NCI-H2107 treated with DMSO at 0.1 percent for 48 hours (cell line): ENCODE measurements around the gene OR7C1.
"Not testable (repeated sequence)": the region's sequence is repeated elsewhere in the genome, so short reads cannot be mapped to it uniquely, and the experiment has no call there.

Experiments used
- DNase-seq: peaks from one replicate; lab custom pipeline; 2025; ENCODE audit not compliant: unreplicated experiment; lab: John Stamatoyannopoulos, UW

OR7C1 gene

DNA sequence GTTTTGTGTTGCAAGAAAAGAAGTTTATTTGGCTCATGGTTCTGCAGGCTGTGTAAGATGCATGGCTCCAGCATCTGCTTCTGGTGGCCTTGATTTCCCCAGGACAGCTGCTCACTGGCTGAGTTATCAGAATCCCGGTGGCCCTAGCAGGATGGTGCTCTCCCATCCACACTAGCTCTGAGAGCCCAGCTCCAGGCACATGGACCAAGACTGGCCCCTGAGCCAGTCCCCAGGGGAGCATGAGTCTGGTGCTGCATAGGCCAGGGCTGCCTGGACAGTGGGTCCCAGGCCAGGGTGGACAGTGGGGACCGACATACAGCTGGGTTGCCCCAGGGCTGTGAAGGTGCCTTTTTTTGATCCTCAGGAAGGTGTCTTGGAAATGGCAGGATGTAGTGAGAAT, 67.0 kb downstream of the OR7C1 start:
- DNase-seq, result no peak

DNA sequence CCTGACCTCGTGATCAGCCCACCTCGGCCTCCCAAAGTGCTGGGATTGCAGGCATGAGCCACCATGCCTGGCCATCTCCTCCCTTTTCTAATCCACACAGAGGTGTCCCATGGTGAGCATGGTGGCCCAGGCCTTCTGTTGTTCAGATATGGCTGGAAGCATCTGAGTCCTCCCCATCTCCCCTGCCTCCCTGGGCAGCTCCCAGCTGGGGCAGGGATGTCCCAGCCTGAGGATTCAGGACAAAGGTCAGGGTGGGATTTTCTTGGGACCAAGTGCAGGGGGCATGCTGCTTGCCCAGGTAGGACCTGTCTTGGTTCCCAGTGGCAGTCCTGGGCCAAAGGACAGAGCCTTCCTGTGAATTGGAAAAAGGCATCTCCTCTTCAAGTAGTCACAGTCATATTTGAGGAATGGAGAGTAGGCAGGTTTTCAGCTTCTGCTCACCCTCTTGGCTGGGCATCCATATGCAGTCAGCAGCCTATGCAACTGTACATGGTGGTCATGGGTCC, 67.5 kb downstream of the OR7C1 start:
- no peak for DNase-seq

DNA sequence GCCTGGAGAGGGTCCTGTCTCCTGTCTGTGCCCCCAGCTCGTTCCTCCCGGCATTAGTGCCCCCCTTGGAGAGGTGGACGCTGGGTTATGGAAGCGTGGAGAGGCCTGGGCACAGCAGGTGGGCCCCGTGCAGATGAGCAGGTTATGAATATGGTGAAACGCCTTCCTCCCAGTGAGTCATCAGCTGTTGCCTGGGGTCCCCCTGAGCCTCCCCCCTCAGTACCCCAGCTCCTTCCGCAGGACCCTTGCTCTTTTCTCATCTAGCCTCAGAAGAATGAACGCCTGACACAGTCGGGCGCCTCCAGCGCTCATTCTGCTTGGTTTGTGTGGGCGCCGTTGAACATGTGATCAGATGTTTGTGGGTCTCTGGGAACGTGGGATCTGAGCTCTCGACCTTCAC, 69.1 kb downstream of the OR7C1 start:
- not testable (repeated sequence) for DNase-seq

DNA sequence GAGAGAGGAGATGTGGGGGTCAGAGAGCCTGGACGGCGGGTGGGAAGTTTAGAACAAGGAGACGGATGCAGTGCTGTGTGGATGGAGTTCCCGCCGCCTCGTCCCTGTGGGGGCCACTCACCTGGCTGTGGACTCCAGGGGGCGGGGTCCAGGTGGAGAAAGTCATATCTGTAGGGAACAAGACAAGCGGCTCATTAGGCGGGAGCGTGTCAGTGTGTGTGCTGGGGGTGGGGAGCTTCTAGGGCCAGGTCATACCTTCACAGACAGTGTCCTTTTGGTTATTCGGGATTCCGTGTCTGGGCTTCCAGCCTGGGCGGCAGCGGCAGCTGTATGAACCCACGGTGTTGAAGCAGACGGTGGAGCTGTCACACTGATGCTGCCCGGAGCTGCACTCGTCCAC, 69.6 kb downstream of the OR7C1 start:
- DNase-seq, result not testable (repeated sequence)

DNA sequence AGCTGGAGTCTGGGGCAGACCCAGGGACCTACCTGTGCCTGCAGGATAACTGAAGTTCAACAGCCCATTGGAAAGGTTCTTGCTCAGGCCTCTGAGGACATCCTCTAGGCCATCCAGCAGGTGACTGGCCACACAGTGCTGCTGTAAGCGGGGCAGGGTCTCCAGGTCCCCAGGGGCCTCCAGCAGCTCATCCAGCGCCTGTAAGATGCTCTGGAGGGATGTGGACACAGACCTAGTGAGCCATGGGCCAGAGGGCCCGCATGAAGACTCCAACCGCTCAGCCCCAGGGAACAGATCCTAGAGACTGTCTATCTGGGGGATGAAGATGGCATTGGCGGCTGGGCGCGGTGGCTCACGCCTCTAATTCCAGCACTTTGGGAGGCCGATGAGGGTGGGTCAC, 70.6 kb downstream of the OR7C1 start:
- DNase-seq, result no peak

DNA sequence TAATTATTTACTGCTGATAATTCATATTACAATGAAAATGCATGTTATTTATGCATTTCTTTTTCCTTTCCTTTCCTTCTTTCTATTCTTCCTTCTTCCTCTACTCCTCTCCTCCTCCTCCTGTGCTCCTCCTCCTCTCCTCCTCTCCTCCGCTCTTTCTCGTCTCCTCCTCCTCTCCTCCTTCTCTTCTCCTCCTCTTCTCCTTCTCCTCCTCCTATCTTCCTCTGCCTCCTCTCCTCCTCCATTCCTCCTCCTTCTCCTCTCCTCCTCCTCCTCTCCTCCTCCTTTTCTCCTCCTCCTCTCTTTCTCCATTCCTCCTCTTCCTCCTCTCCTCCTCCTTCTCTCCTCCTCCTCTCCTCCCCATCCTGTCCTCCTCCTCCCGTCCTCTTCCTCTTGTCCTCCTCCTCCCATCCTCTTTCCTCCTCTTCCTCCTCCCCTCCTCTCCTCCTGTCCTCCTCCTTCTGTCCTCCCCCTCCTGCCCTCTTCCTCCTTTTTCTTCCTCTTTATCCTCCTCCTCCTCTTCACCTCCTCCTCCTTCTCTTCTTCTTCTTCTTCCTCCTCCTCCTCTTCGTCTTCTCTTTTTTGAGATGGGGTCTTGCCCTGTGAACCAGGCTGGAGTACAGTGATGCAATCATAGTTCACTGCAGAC, 71.4 kb downstream of the OR7C1 start:
- no peak for DNase-seq

DNA sequence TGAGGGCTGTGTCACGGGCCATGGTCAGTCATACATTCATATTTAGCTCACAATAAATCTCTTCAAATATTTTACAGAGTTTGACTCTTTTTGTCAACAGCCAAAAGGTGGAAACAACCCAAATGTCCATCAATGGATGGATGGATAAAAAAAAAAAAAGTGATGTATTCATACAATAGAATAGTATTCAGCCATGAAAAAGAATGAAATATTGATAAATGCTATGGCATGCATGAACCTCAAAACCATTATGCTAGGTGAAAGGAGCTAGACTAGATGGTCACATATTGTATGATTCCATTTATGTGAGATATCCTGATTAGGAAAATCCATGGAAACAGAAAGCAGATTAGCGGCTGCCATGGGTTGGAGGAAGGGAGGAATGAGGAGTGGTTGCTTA, 72.9 kb downstream of the OR7C1 start:
- no peak for DNase-seq

DNA sequence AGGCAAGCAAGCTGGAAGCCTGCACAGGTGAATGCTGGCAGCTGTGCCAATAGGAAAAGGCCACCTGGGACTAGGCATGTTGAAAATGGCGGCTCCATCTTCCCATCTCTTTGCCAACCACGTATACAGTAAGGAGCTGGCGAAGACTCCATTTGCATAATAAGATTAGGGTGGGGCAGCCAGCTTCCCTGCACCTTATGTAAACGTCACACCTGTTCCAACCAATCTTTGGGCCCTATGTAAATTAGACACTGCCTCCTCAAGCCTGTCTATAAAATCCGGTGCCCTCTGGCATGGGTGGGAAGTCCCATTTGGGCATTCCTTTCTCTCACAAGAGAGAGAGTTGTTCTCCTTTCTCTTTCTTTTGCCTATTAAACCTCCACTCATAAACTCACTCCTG, 73.4 kb downstream of the OR7C1 start:
- no peak for DNase-seq

DNA sequence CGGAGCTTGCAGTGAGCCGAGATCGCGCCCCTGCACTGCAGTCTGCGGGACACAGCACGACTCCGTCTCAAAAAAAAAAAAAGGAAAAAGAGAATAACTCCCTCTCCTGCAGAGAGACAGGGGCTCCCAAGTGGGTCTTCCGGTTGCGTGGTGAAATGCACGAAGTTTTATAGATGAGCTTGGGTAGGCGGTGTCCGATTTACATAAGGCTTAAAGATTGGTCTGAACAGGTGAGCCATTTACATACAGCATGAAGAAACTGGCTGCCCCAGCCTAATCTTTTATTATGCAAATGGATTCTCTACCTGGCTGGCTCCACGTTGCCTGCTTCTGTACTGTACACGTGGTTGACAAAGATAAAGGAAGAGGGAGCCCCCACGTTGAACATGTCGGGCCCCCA, 76.2 kb downstream of the OR7C1 start:
- DNase-seq, result no peak

DNA sequence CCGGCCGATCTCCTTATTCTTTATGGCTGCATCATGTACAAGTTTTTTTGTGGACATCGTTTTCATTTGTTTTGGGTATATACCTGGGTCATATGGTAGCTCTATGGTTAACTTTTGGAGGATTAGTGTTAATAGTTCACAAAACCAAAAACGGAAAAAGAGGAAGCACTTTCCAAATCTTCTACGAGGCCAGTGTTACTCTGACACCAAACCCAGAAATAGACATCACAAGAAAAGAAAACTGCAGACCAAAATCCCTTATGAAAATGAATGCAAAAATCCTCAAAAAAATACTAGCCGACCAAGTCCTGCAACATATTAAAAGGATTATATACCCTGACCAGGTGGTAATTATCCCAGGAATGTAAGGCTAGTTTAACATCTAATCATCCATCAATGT, 86.4 kb downstream of the OR7C1 start:
- no peak for DNase-seq
